ENCODE results near the gene PLA2R1. TPM values are rescaled to one million over a fixed set of nuclear protein-coding genes. Genes with fewer than 3 reads are reported as not detected.

The PLA2R1 gene
- total and polyA plus RNA-seq, 2 of the 4 experiments (the other 2 are of a cell fraction): 0.43 to 0.54 TPM

GRCh38 chr2:159922563-159922962 is 139.9 kb downstream of the PLA2R1 start:
- no peak overlapping the region for H3K4ac ChIP-seq (ENCODE audit: low read depth, low read length)
- peaks cover 20% of the 10 kb centered on the region for H3K27me3 ChIP-seq (ENCODE audit: control insufficient read depth, insufficient read depth, low read length)
- no peak overlapping the region for H3K18ac ChIP-seq (ENCODE audit: low read depth, low read length)
- H4K5ac ChIP-seq (ENCODE audit: low read depth, low read length): no peak overlapping the region
- no peak overlapping the region for H3K23ac ChIP-seq (ENCODE audit: low read depth, low read length)
- H2BK120ac ChIP-seq (ENCODE audit: low read depth, low read length): no peak overlapping the region
- H3K9me1 ChIP-seq (ENCODE audit: insufficient read depth, low read length): no peaks in the 10 kb centered on the region
- ChIA-PET POLR2A (ENCODE audit: unreplicated experiment) (no interaction called here), CTCF (no interaction called here)
- DNase-seq: no peak
- H2AK9ac ChIP-seq (replicated peaks; ENCODE audit: low read depth, low read length, poor library complexity): no peak overlapping the region
- dilution Hi-C loops (cut with HindIII; ENCODE audit: low sequenced_read_pairs, unreplicated experiment) (no loop called here), in situ Hi-C loops (cut with MboI; ENCODE audit: low sequenced_read_pairs) (no loop called here), intact Hi-C loops (cut with micrococcal nuclease) (no loop called here)
- H2BK15ac ChIP-seq (ENCODE audit: low read depth, low read length): no peak overlapping the region
- H2BK5ac ChIP-seq (ENCODE audit: low read depth, low read length, poor library complexity, severe bottlenecking): no peak overlapping the region
- no peak for ATAC-seq (ENCODE audit: low read depth)
- no peak overlapping the region for H3K56ac ChIP-seq (ENCODE audit: extremely low read depth, insufficient read depth, low read length)
- H4K20me1 ChIP-seq (ENCODE audit: insufficient read depth, low read length): no peaks in the 10 kb centered on the region
- H3K4me3 ChIP-seq (ENCODE audit: insufficient read depth, low read depth, low read length): no peak overlapping the region
- H3K27ac ChIP-seq (ENCODE audit: insufficient read depth, low read length): no peak overlapping the region
- TF ChIP-seq RCOR1 (IDR thresholded peaks at IDR 0.05; ENCODE audit: insufficient replicate concordance, low read length) (no peak), BHLHE40 (IDR thresholded peaks at IDR 0.05; ENCODE audit: low read depth, low read length) (no peak), RFX5 (IDR thresholded peaks at IDR 0.05; ENCODE audit: low read depth, low read length) (no peak), ELK1 (IDR thresholded peaks at IDR 0.05; ENCODE audit: borderline replicate concordance, low read depth, low read length) (no peak), MXI1 (IDR thresholded peaks at IDR 0.05; ENCODE audit: borderline replicate concordance, low read depth, low read length) (no peak), RAD21 (IDR thresholded peaks at IDR 0.05; ENCODE audit: low read length) (no peak), FOS (IDR thresholded peaks at IDR 0.05; ENCODE audit: low read depth, low read length) (no peak), CHD1 (IDR thresholded peaks at IDR 0.05; ENCODE audit: low read depth, low read length) (no peak), MAZ (IDR thresholded peaks at IDR 0.05; ENCODE audit: borderline replicate concordance, low read depth, low read length) (no peak), MAFK (IDR thresholded peaks at IDR 0.05; ENCODE audit: low read depth, low read length) (no peak)
- no peak overlapping the region for H2AK5ac ChIP-seq (ENCODE audit: low read depth, low read length)
- no peaks in the 10 kb centered on the region for H3K4me1 ChIP-seq (ENCODE audit: control insufficient read depth, insufficient read depth, low read length)
- no TSS peak for BruUV-seq (replicated peaks)
- no peaks in the 10 kb centered on the region for H3K79me1 ChIP-seq (ENCODE audit: low read depth in 1 of 2, low read length in 2 of 2)
- H3K9ac ChIP-seq (ENCODE audit: low read depth, low read length): no peak overlapping the region
- H4K8ac ChIP-seq (ENCODE audit: low read depth in 2 of 2, low read length in 2 of 2): no peak overlapping the region
- no peak overlapping the region for H2AFZ ChIP-seq (replicated peaks; ENCODE audit: low read length, poor library complexity)
- no peak overlapping the region for H3K14ac ChIP-seq (replicated peaks; ENCODE audit: low read depth, low read length)
- H3K9me3 ChIP-seq (ENCODE audit: control insufficient read depth, insufficient read depth, low read length): no peaks in the 10 kb centered on the region
- no peak overlapping the region for H2BK20ac ChIP-seq (ENCODE audit: low read depth, low read length)
- no peak overlapping the region for H4K91ac ChIP-seq (ENCODE audit: insufficient read depth, low read depth, low read length)
- no peak overlapping the region for H3K4me2 ChIP-seq (ENCODE audit: low read depth, low read length)
- H3K36me3 ChIP-seq (ENCODE audit: control insufficient read depth, insufficient read depth, low read length): no peaks in the 10 kb centered on the region
- 80% methylated on average over 2 of the region's 2 CpGs; no CpG with 5 or more reads in 1 of the 2 experiments for WGBS, 2 experiments (ENCODE audit: extremely low coverage in 2 of 2, insufficient read length in 1 of 2)
